Keratinocyte (primary cell): ENCODE measurements around the gene ARHGEF28. TPM values are rescaled to one million over a fixed set of nuclear protein-coding genes. Genes with fewer than 3 reads are reported as not detected.

Experiments
- DNase-seq: peaks from one replicate; pipeline ENCODE4 v3.0.0-alpha.2; 2011; ENCODE audit warnings: low read depth, missing footprints, low spot score
- FAIRE-seq: peaks from 2 replicates; lab custom pipeline; 2011; peaks lifted over from hg19 to GRCh38; lab: Jason Lieb, UNC
- H2AFZ ChIP-seq: 2 replicates; pipeline ENCODE4 v1.6.0; 2012; ENCODE audit warnings: low read length, control low read depth, inconsistent platforms; ENCODE audit not compliant: control insufficient read depth
- H3K27ac ChIP-seq: 2 replicates; pipeline ENCODE4 v1.5.1; 2011; ENCODE audit warnings: low read length; ENCODE audit not compliant: control insufficient read depth, insufficient read depth
- H3K27me3 ChIP-seq: 3 replicates; pipeline ENCODE4 v1.6.0; 2011; ENCODE audit warnings: low read length; ENCODE audit not compliant: control insufficient read depth, insufficient read depth; ENCODE audit errors: extremely low read depth
- H3K36me3 ChIP-seq, 2 experiments: 2 replicates in 1 of 2; 3 replicates in 1 of 2; pipeline ENCODE4 v1.5.1; 2011; ENCODE audit warnings: low read length in 2 of 2, mild to moderate bottlenecking in 1 of 2; ENCODE audit not compliant: control insufficient read depth in 2 of 2, insufficient read depth in 2 of 2; ENCODE audit errors: extremely low read depth in 1 of 2
- H3K4me1 ChIP-seq: 3 replicates; pipeline ENCODE4 v1.5.1; 2011; ENCODE audit warnings: low read length; ENCODE audit not compliant: control insufficient read depth, insufficient read depth; ENCODE audit errors: extremely low read depth
- H3K4me2 ChIP-seq: 3 replicates; pipeline ENCODE4 v1.6.0; 2011; ENCODE audit warnings: low read depth, low read length; ENCODE audit not compliant: control insufficient read depth, insufficient read depth; ENCODE audit errors: extremely low read depth
- H3K4me3 ChIP-seq, 3 experiments: fragments of 200-600 bp in 1 of 3; sonication (generic) in 1 of 3; 2 replicates in 2 of 3; 3 replicates in 1 of 3; pipeline ENCODE4 v1.5.1; 2011 to 2016; ENCODE audit warnings: low read length in 3 of 3, mild to moderate bottlenecking in 3 of 3, control low read depth in 2 of 3, inconsistent platforms in 1 of 3, low read depth in 1 of 3, mixed read lengths in 1 of 3, mixed run types in 1 of 3, moderate library complexity in 1 of 3; ENCODE audit not compliant: control insufficient read depth in 2 of 3, insufficient read depth in 2 of 3; ENCODE audit errors: extremely low read depth in 1 of 3
- H3K79me2 ChIP-seq: 2 replicates; pipeline ENCODE4 v1.6.0; 2012; ENCODE audit warnings: low read length; ENCODE audit not compliant: control insufficient read depth, insufficient read depth
- H3K9ac ChIP-seq: 3 replicates; pipeline ENCODE4 v1.6.0; 2011; ENCODE audit warnings: low read length; ENCODE audit not compliant: control insufficient read depth, insufficient read depth; ENCODE audit errors: extremely low read depth
- H3K9me1 ChIP-seq: 3 replicates; pipeline ENCODE4 v1.6.0; 2011; ENCODE audit warnings: low read length; ENCODE audit not compliant: control insufficient read depth, insufficient read depth; ENCODE audit errors: extremely low read depth
- H3K9me3 ChIP-seq: 2 replicates; pipeline ENCODE4 v1.5.1; 2012; ENCODE audit warnings: low read depth, low read length; ENCODE audit not compliant: control insufficient read depth
- H4K20me1 ChIP-seq: 3 replicates; pipeline ENCODE4 v1.6.0; 2011; ENCODE audit warnings: low read length; ENCODE audit not compliant: control insufficient read depth, insufficient read depth; ENCODE audit errors: extremely low read depth
- CTCF ChIP-seq, 3 experiments: IDR thresholded peaks in 1 of 3; conservative IDR thresholded peaks in 1 of 3; optimal IDR thresholded peaks in 1 of 3; 2 replicates in 2 of 3; 3 replicates in 1 of 3; pipeline versions ENCODE3 to v1.5.1; 2011; ENCODE audit warnings: low read length in 3 of 3, mild to moderate bottlenecking in 3 of 3, moderate library complexity in 2 of 3, control low read depth in 1 of 3, inconsistent platforms in 1 of 3; ENCODE audit not compliant: insufficient read depth in 2 of 3; ENCODE audit errors: extremely low read depth in 1 of 3
- EZH2 ChIP-seq: IDR thresholded peaks from one replicate; pipeline ENCODE4 v1.6.1; 2012; ENCODE audit warnings: inconsistent platforms, mild to moderate bottlenecking, low read length, moderate library complexity
- dilution Hi-C: fragments of 300-500 bp; cut with MboI; formaldehyde crosslinking; loops from one replicate; pipeline ENCODE4 v1.7.0; 2020; ENCODE audit warnings: low sequenced_read_pairs; ENCODE audit not compliant: extremely low pct_ligation_motif_present
- polyA plus RNA-seq, 5 experiments: library from polyadenylated mRNA; depleted of rRNA in 3 of 5; stranded (reverse) in 3 of 5; stranded (forward) in 1 of 5; unstranded in 1 of 5; fragments of >200 nt; gene quantifications; 1 replicate in 1 of 5; 2 replicates in 3 of 5; 3 replicates in 1 of 5; pipeline versions ENCODE4 v1.2.1 to v1.2.3, GENCODE V29; 2011 to 2012; ENCODE audit warnings: missing spikeins in 2 of 5, low read depth in 1 of 5, low replicate concordance in 1 of 5

The ARHGEF28 gene
- polyA plus RNA-seq, 1 donor (not counting 4 experiments of a cell fraction or from before 2014, with no cell fraction given): 31.6 TPM

GRCh38 chr5:73729329-73729728 lies 103.3 kb downstream of the ARHGEF28 start:
- H2AFZ ChIP-seq: no peak overlapping the region
- H3K9me3 ChIP-seq: no peaks in the 10 kb centered on the region
- no peak overlapping the region for H3K9ac ChIP-seq
- DNase-seq: no peak
- FAIRE-seq: peak; percentile 20
- no peaks in the 10 kb centered on the region for H3K27me3 ChIP-seq
- no peak overlapping the region for H3K4me2 ChIP-seq
- TF ChIP-seq CTCF (optimal IDR thresholded peaks at IDR 0.05 in 1 of 3, IDR thresholded peaks at IDR 0.05 in 1 of 3, conservative IDR thresholded peaks at IDR 0.05 in 1 of 3; ENCODE audit: extremely low read depth in 1 of 3, insufficient read depth in 2 of 3, low read length in 3 of 3): no peak
- no peak for TF ChIP-seq EZH2
- dilution Hi-C loops: no loop called here
- no peak overlapping the region for H3K27ac ChIP-seq
- peaks cover 8% of the 10 kb centered on the region for H4K20me1 ChIP-seq
- H3K4me3 ChIP-seq: no peak overlapping the region
- peaks cover 94% of the 10 kb centered on the region for H3K79me2 ChIP-seq
- no peaks in the 10 kb centered on the region for H3K4me1 ChIP-seq
- H3K9me1 ChIP-seq: peaks cover 3% of the 10 kb centered on the region
- peaks cover 6 to 11% of the 10 kb centered on the region in 2 experiments for H3K36me3 ChIP-seq

- peaks cover 93% of the 10 kb centered on the region for H3K79me2 ChIP-seq
- dilution Hi-C loops: no loop called here
These were observed 106.0 kb downstream of the ARHGEF28 start for GRCh38 chr5:73732045-73732444.

More at GRCh38 chr5:73732045-73732444, 106.0 kb downstream of the ARHGEF28 start:
- Histone ChIP-seq H3K27ac (no peak overlapping the region), H3K9me1 (peaks cover 3% of the 10 kb centered on the region), H2AFZ (no peak overlapping the region), H3K4me3 (no peak overlapping the region), H3K9ac (no peak overlapping the region), H3K4me1 (no peaks in the 10 kb centered on the region), H3K4me2 (no peak overlapping the region), H3K9me3 (no peaks in the 10 kb centered on the region), H4K20me1 (peaks cover 8% of the 10 kb centered on the region), H3K36me3 (peaks cover 7 to 14% of the 10 kb centered on the region in 2 experiments), H3K27me3 (no peaks in the 10 kb centered on the region)
- TF ChIP-seq CTCF (optimal IDR thresholded peaks at IDR 0.05 in 1 of 3, IDR thresholded peaks at IDR 0.05 in 1 of 3, conservative IDR thresholded peaks at IDR 0.05 in 1 of 3; ENCODE audit: extremely low read depth in 1 of 3, insufficient read depth in 2 of 3, low read length in 3 of 3) (no peak), EZH2 (no peak)
- no peak for DNase-seq
- peak; percentile 51 for FAIRE-seq
